Endodermal cell (in vitro differentiated cells): Measurements from ENCODE around the gene BEST3. TPM values are rescaled to one million over a fixed set of nuclear protein-coding genes. Genes with fewer than 3 reads are reported as not detected.

Experiments
- DNase-seq: peaks from one replicate; pipeline ENCODE4 v3.0.0-alpha.2; 2017
- H3K27ac ChIP-seq: 2 replicates; pipeline ENCODE4 v1.5.1; 2013; ENCODE audit warnings: mild to moderate bottlenecking, low read depth, low read length, moderate library complexity
- H3K27me3 ChIP-seq: 2 replicates; pipeline ENCODE4 v1.6.1; 2013; ENCODE audit warnings: mild to moderate bottlenecking, low read length, moderate library complexity; ENCODE audit not compliant: insufficient read depth, control insufficient read depth, poor library complexity, severe bottlenecking
- H3K36me3 ChIP-seq: 2 replicates; pipeline ENCODE4 v1.7.0; 2013; ENCODE audit warnings: mild to moderate bottlenecking, low read length, moderate library complexity; ENCODE audit not compliant: control insufficient read depth, insufficient read depth
- H3K4me1 ChIP-seq: one replicate; pipeline ENCODE4 v1.7.0; 2013; ENCODE audit warnings: low read length; ENCODE audit not compliant: control insufficient read depth, insufficient read depth
- H3K4me3 ChIP-seq: 2 replicates; pipeline ENCODE4 v1.5.1; 2013; ENCODE audit warnings: mild to moderate bottlenecking, low read length, moderate library complexity
- H3K9ac ChIP-seq: 2 replicates; pipeline ENCODE4 v1.6.1; 2013; ENCODE audit warnings: mild to moderate bottlenecking, low read length, moderate library complexity; ENCODE audit not compliant: poor library complexity, severe bottlenecking; ENCODE audit errors: extremely low read depth
- H3K9me3 ChIP-seq: 2 replicates; pipeline ENCODE4 v1.6.1; 2013; ENCODE audit warnings: mild to moderate bottlenecking, low read length, moderate library complexity; ENCODE audit not compliant: control insufficient read depth
- H3K27ac Mint-ChIP-seq: 2 replicates; pipeline ENCODE4 v1.8.0; 2020; ENCODE audit warnings: mixed read lengths
- H3K27me3 Mint-ChIP-seq: 2 replicates; pipeline ENCODE4 v1.8.0; 2021; ENCODE audit warnings: mild to moderate bottlenecking, mixed read lengths; ENCODE audit not compliant: insufficient read depth
- H3K36me3 Mint-ChIP-seq: 2 replicates; pipeline ENCODE4 v1.8.0; 2020; ENCODE audit warnings: low read depth, mixed read lengths
- H3K4me1 Mint-ChIP-seq: 2 replicates; pipeline ENCODE4 v1.8.0; 2020; ENCODE audit warnings: mixed read lengths
- H3K4me3 Mint-ChIP-seq: 2 replicates; pipeline ENCODE4 v1.8.0; 2020; ENCODE audit warnings: mild to moderate bottlenecking, moderate library complexity, mixed read lengths
- H3K9me3 Mint-ChIP-seq: 2 replicates; pipeline ENCODE4 v1.8.0; 2020; ENCODE audit warnings: mild to moderate bottlenecking, mixed read lengths
- WGBS, 2 experiments: methylation state at CpG; one replicate each; pipeline versions ENCODE4 v1.1.5 to v1.1.7; 2013; ENCODE audit warnings: missing lambda C conversion rate in 2 of 2, mixed read lengths in 1 of 2; ENCODE audit not compliant: insufficient coverage in 1 of 2, insufficient read length in 1 of 2; 5-methylcytosine and 5-hydroxymethylcytosine counted together
- total RNA-seq, 2 donors: library from RNA; stranded (reverse); fragmentation: NEBNext Ultra II Directional in 1 of 2; extraction: Animal tissue kit (Norgen Biotek cat#: 25700) in 1 of 2; gene quantifications; 2 replicates in 1 of 2; 3 replicates in 1 of 2; pipeline ENCODE4 v1.2.1, GENCODE V29; 2021
- TF ChIP-seq, protein P1 (sequence below): fragments of 200-600 bp; sonication (generic); conservative IDR thresholded peaks from 2 replicates; pipeline ENCODE4 v1.5.0; 2021; ENCODE audit warnings: antibody characterized with exemption, mild to moderate bottlenecking

Gene BEST3
- total RNA-seq, 2 donors from 2014 or later, result not detected

- WGBS, 2 experiments, result 89 to 93% methylated on average over 3 to 4 of the region's 4 CpGs
Observed at GRCh38 chr12:69620077-69620476, 79.0 kb downstream of the BEST3 start.

GRCh38 chr12:69619050-69619449 lies 80.1 kb downstream of the BEST3 start:
- Histone ChIP-seq H3K9me3 (no peaks in the 10 kb centered on the region), H3K4me3 (no peak overlapping the region), H3K4me1 (no peaks in the 10 kb centered on the region), H3K27me3 (no peaks in the 10 kb centered on the region), H3K27ac (no peak overlapping the region), H3K9ac (no peak overlapping the region), H3K36me3 (no peaks in the 10 kb centered on the region)
- peaks cover 2% of the 10 kb centered on the region for H3K4me1 Mint-ChIP-seq
- no peak overlapping the region for H3K27ac Mint-ChIP-seq
- WGBS, 2 experiments, result 79 to 80% methylated on average over 5 to 6 of the region's 6 CpGs
- H3K36me3 Mint-ChIP-seq, result no peaks in the 10 kb centered on the region
- TF ChIP-seq, protein P1, sequence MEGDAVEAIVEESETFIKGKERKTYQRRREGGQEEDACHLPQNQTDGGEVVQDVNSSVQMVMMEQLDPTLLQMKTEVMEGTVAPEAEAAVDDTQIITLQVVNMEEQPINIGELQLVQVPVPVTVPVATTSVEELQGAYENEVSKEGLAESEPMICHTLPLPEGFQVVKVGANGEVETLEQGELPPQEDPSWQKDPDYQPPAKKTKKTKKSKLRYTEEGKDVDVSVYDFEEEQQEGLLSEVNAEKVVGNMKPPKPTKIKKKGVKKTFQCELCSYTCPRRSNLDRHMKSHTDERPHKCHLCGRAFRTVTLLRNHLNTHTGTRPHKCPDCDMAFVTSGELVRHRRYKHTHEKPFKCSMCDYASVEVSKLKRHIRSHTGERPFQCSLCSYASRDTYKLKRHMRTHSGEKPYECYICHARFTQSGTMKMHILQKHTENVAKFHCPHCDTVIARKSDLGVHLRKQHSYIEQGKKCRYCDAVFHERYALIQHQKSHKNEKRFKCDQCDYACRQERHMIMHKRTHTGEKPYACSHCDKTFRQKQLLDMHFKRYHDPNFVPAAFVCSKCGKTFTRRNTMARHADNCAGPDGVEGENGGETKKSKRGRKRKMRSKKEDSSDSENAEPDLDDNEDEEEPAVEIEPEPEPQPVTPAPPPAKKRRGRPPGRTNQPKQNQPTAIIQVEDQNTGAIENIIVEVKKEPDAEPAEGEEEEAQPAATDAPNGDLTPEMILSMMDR, result no peak
- no peak for DNase-seq
- H3K4me3 Mint-ChIP-seq, result no peak overlapping the region
- no peaks in the 10 kb centered on the region for H3K9me3 Mint-ChIP-seq
- no peaks in the 10 kb centered on the region for H3K27me3 Mint-ChIP-seq

More at GRCh38 chr12:69620077-69620476, 79.0 kb downstream of the BEST3 start:
- Mint-ChIP-seq H3K27me3 (no peaks in the 10 kb centered on the region), H3K4me1 (peaks cover 2% of the 10 kb centered on the region), H3K9me3 (no peaks in the 10 kb centered on the region), H3K27ac (no peak overlapping the region), H3K36me3 (no peaks in the 10 kb centered on the region), H3K4me3 (no peak overlapping the region)
- Histone ChIP-seq H3K4me3 (no peak overlapping the region), H3K36me3 (no peaks in the 10 kb centered on the region), H3K27me3 (no peaks in the 10 kb centered on the region), H3K9ac (no peak overlapping the region), H3K4me1 (no peaks in the 10 kb centered on the region), H3K9me3 (no peaks in the 10 kb centered on the region), H3K27ac (no peak overlapping the region)
- TF ChIP-seq, protein P1, result no peak
- DNase-seq, result no peak

DNA sequence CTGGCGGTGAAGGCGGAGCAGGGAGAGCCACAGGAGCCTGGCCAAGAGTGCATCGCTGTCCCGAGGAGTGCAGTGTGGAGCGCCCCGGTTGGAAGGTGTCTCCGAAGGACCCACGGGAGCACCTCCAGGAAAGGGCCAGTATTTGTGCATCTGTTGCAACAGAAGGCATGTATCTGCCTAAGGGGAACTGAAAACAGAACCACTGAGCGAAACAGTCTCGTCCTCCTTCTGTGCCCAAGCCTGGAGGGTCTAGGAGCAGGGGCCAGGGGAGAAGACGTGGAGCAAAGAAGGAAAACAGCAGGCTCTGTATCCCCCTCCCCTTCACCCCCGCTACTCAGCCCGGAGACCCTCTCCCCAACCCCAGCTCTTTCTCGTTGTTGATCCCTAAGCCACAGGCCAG lies 83.1 kb downstream of the BEST3 start:
- no peak overlapping the region for H3K27ac Mint-ChIP-seq
- DNase-seq, result no peak
- H3K9me3 Mint-ChIP-seq, result no peaks in the 10 kb centered on the region
- H3K4me3 ChIP-seq, result no peak overlapping the region
- H3K36me3 ChIP-seq, result no peaks in the 10 kb centered on the region
- TF ChIP-seq, protein P1, result no peak
- H3K27ac ChIP-seq, result no peak overlapping the region
- no peaks in the 10 kb centered on the region for H3K9me3 ChIP-seq
- 88 to 91% methylated on average over 11 to 12 of the region's 14 CpGs for WGBS, 2 experiments
- no peaks in the 10 kb centered on the region for H3K4me1 ChIP-seq
- H3K27me3 Mint-ChIP-seq, result no peaks in the 10 kb centered on the region
- H3K36me3 Mint-ChIP-seq, result no peaks in the 10 kb centered on the region
- peaks cover 2% of the 10 kb centered on the region for H3K4me1 Mint-ChIP-seq
- H3K27me3 ChIP-seq, result no peaks in the 10 kb centered on the region
- H3K9ac ChIP-seq, result no peak overlapping the region
- H3K4me3 Mint-ChIP-seq, result no peak overlapping the region
